PFSK-1 (cell line): ENCODE data around the gene RBP3.

ENCODE experiments used
- POLR2AphosphoS5 ChIP-seq: IDR thresholded peaks from 2 replicates; pipeline ENCODE4 v1.6.1; 2012; ENCODE audit warnings: low read depth, mild to moderate bottlenecking, control low read depth, low read length, moderate library complexity
- REST ChIP-seq, 2 experiments: IDR thresholded peaks; 2 replicates each; pipeline versions ENCODE4 v1.6.1 to v1.8.0; 2011 to 2012; ENCODE audit warnings: low read depth in 2 of 2, low read length in 2 of 2, control low read depth in 1 of 2, inconsistent platforms in 1 of 2, mild to moderate bottlenecking in 1 of 2, moderate library complexity in 1 of 2; ENCODE audit not compliant: insufficient read depth in 1 of 2
- SIN3A ChIP-seq: IDR thresholded peaks from 2 replicates; pipeline ENCODE4 v1.6.1; 2012; ENCODE audit warnings: mild to moderate bottlenecking, low read length, moderate library complexity, borderline replicate concordance; ENCODE audit not compliant: insufficient read depth
- TAF1 ChIP-seq: IDR thresholded peaks from 2 replicates; pipeline ENCODE4 v1.6.1; 2012; ENCODE audit warnings: low read length, control low read depth, borderline replicate concordance; ENCODE audit not compliant: insufficient read depth

DNA sequence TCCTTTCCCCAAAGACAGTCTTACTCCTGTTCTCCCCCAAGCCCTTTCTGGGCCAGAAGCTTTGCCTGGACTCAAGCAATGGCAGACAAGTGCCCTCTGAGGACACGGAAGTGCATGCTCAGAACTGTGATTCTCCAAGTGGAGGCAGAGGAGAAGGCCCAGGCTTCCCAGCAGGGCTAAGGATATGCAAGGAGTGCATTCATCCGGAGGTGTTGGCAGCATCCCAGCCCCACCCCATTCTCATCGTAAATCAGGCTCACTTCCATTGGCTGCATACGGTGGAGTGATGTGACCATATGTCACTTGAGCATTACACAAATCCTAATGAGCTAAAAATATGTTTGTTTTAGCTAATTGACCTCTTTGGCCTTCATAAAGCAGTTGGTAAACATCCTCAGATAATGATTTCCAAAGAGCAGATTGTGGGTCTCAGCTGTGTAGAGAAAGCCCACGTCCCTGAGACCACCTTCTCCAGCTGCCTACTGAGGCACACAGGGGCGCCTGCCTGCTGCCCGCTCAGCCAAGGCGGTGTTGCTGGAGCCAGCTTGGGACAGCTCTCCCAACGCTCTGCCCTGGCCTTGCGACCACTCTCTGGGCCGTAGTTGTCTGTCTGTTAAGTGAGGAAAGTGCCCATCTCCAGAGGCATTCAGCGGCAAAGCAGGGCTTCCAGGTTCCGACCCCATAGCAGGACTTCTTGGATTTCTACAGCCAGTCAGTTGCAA is 1.4 kb upstream of the RBP3 start:
- TF ChIP-seq POLR2AphosphoS5, result no peak
- no peak for TF ChIP-seq TAF1
- no peak for TF ChIP-seq SIN3A
- TF ChIP-seq REST (IDR thresholded peaks at IDR 0.05; ENCODE audit: insufficient read depth in 1 of 2, low read depth in 2 of 2, low read length in 2 of 2), result no peak
